Ovary (tissue), 9 donors: ENCODE results near the gene CSRP3. TPM values are rescaled to one million over a fixed set of nuclear protein-coding genes. Genes with fewer than 3 reads are reported as not detected.

ENCODE experiments used
- DNase-seq, 5 donors: peaks; one replicate each; pipeline ENCODE4 v3.0.0-alpha.2; 2019 to 2020
- H3K27ac ChIP-seq, 2 donors: fragments of 200-600 bp; one replicate each; pipeline versions ENCODE4 v1.5.1 to v1.8.0; 2019 to 2022
- H3K27me3 ChIP-seq: fragments of 200-600 bp; one replicate; pipeline ENCODE4 v1.8.0; 2022
- H3K36me3 ChIP-seq: fragments of 200-600 bp; sonication (generic); one replicate; pipeline ENCODE4 v1.5.1; 2019
- H3K4me1 ChIP-seq: one replicate; pipeline ENCODE4 v1.8.1; 2013; ENCODE audit warnings: mild to moderate bottlenecking, moderate library complexity; ENCODE audit not compliant: insufficient read depth
- H3K4me3 ChIP-seq: fragments of 200-600 bp; sonication (generic); one replicate; pipeline ENCODE4 v1.5.1; 2017
- H3K9me3 ChIP-seq, 2 donors: fragments of 200-600 bp in 1 of 2; sonication (generic) in 1 of 2; one replicate each; pipeline versions ENCODE4 v1.5.1 to v1.8.1; 2013 to 2019; ENCODE audit warnings: mild to moderate bottlenecking in 1 of 2, moderate library complexity in 1 of 2
- EP300 ChIP-seq: sonication (generic); formaldehyde crosslinking; IDR thresholded peaks from one replicate; pipeline ENCODE4 v1.6.1; 2017; ENCODE audit warnings: antibody characterized with exemption
- POLR2A ChIP-seq: fragments of 450-650 bp; IDR thresholded peaks from one replicate; pipeline ENCODE4 v1.6.1; 2017; ENCODE audit warnings: antibody characterized with exemption, mild to moderate bottlenecking, moderate library complexity
- WGBS, 3 donors: extraction: QIAGEN DNeasy Blood & Tissue Kit in 1 of 3; methylation state at CpG; one replicate each; pipeline versions ENCODE4 v1.1.5 to v1.1.7; 2013 to 2017; 5-methylcytosine and 5-hydroxymethylcytosine counted together
- intact Hi-C, 4 donors: fragments of 100-400 bp; cut with DNase I; formaldehyde crosslinking; loops; one replicate each; pipeline versions ENCODE4 v1.11.0 to v1.15.1; 2022 to 2023
- polyA plus RNA-seq, 2 donors: library from polyadenylated mRNA; stranded (reverse); fragments of 200-250 nt in 1 of 2; fragments of 350-450 nt in 1 of 2; fragmentation: Illumina TruSeq in 1 of 2; extraction: RNeasy Lipid Tissue Mini Kit (QIAGEN cat#74804) in 1 of 2; gene quantifications; one replicate each; pipeline ENCODE4 v1.2.3, GENCODE V29; 2013 to 2014
- total RNA-seq, 7 donors: library from RNA; depleted of rRNA in 2 of 7; stranded (reverse); fragments of >200 nt in 2 of 7; fragmentation: NEBNext Ultra II Directional in 3 of 7; extraction: Animal tissue kit (Norgen Biotek cat#: 25700) in 3 of 7; gene quantifications; one replicate each; pipeline versions ENCODE4 v1.1.0 to v1.2.4, GENCODE V29; 2016 to 2023
- TF ChIP-seq, protein P1 (sequence below), 3 donors: fragments of 450-650 bp in 2 of 3; fragments of 200-600 bp in 1 of 3; IDR thresholded peaks; one replicate each; pipeline versions ENCODE4 v1.5.1 to v1.8.0; 2016 to 2022; ENCODE audit warnings: antibody characterized with exemption in 3 of 3, mild to moderate bottlenecking in 1 of 3
- donor health status: DM: no; HTN: no; CAD: no; lungs with moderate emphysema.
- donor health status: DM: no; HTN: no; CAD: no.
- donor health status: Bipolar disorder and iron deficiency.
- donor health status: DM: yes; HTN: yes; CAD: no.
- donor health status: DM: no; HTN: no; CAD: no.
- donor health status: DM: yes; HTN: yes; CAD: no.

Gene CSRP3
- total and polyA plus RNA-seq, 9 donors, result 0.07 to 1.0 (median 0.52) TPM; not detected in 5

DNA sequence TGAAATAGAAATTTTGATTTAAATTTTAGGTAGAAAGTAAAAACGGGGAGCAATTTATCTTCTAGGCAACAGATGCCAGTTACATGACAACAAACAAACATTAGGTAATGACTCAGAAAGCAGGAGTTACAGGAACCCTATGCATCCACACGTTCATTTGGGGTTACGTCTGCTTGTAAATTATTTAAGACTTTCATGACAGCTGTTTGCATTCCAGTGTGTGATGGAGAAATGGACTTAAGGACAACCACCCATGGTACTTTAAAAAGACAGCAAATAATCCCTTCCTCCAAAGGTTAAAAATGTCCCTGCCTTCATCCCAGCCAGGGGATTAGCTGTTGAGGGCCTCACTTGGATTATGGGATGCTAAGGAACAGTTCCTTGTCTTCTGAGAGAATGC lies 27.2 kb upstream of the CSRP3 start:
- intact Hi-C loops, result no loop called here
- no peak overlapping the region for H3K4me3 ChIP-seq
- TF ChIP-seq POLR2A, result no peak
- H3K36me3 ChIP-seq, result no peaks in the 10 kb centered on the region
- WGBS, 3 donors, result 73 to 74% (median 74%) methylated on average over 3 of the region's 3 CpGs
- no peak for DNase-seq
- H3K27me3 ChIP-seq, result no peaks in the 10 kb centered on the region
- H3K4me1 ChIP-seq, result no peaks in the 10 kb centered on the region
- no peaks in the 10 kb centered on the region for H3K9me3 ChIP-seq
- no peak overlapping the region for H3K27ac ChIP-seq

DNA sequence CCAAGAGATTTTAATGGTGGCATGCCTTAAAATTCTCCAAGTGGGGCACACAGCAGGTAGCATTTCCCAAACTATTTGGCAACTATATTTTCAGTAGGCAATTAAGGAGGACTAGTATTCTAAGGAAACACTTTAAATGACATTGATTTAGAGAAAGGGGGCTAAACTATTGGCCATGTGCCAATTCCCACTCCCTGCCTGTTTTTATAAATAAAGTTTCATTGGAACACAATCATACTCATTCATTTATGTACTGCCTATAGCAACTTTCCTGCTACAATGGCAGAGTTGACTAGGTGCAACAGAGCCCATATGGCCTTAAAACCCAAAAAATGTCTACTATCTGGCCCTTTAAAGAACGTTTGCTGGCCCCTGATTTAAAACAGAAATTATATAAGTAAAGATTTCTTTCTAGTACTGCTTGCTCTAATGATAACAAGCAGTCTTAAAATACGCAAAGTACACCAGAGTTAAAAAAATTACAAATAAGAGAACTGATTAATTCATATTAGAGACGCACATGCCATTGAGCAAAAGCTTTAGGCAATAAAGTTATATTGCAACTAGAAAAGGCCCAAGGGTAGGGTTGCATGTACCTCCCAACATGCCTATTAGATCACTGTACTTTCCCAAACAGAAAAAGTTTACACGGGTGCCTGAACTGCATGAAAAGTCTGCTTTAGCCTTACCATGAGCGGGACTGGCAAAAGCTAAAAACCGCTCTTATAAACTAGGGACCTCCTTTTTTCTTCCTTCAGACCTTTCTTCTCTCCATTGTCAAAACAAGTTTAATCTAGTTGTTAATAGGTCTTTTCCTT lies 24.8 kb upstream of the CSRP3 start:
- TF ChIP-seq, protein P1, sequence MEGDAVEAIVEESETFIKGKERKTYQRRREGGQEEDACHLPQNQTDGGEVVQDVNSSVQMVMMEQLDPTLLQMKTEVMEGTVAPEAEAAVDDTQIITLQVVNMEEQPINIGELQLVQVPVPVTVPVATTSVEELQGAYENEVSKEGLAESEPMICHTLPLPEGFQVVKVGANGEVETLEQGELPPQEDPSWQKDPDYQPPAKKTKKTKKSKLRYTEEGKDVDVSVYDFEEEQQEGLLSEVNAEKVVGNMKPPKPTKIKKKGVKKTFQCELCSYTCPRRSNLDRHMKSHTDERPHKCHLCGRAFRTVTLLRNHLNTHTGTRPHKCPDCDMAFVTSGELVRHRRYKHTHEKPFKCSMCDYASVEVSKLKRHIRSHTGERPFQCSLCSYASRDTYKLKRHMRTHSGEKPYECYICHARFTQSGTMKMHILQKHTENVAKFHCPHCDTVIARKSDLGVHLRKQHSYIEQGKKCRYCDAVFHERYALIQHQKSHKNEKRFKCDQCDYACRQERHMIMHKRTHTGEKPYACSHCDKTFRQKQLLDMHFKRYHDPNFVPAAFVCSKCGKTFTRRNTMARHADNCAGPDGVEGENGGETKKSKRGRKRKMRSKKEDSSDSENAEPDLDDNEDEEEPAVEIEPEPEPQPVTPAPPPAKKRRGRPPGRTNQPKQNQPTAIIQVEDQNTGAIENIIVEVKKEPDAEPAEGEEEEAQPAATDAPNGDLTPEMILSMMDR (IDR thresholded peaks at IDR 0.05), result no peak
- TF ChIP-seq EP300 (no peak), POLR2A (no peak)
- Histone ChIP-seq H3K4me3 (no peak overlapping the region), H3K36me3 (no peaks in the 10 kb centered on the region), H3K27me3 (no peaks in the 10 kb centered on the region), H3K4me1 (no peaks in the 10 kb centered on the region), H3K9me3 (no peaks in the 10 kb centered on the region), H3K27ac (no peak overlapping the region)
- intact Hi-C loops, result no loop called here
- WGBS, 3 donors, result 85 to 91% (median 89%) methylated on average over 6 of the region's 6 CpGs
- no peak for DNase-seq

DNA sequence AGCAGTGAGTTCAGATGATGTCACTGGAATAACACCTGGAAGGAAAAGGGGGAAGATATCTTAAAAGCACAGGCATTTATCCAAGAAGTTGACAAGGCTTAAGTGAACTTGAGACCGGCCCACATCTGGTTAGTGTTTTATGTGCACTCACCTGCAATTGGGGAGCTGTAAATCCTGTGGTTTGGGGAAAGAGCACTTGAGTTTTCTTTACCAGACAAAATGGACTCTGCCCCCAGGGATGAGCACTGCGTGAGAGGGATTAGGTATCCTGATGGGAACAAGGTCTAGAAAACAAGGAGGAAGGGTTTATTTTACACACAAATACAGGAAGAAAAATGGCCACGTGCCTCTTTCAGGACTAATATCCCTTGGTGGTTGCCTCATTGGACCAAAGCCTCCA lies 23.8 kb upstream of the CSRP3 start:
- Histone ChIP-seq H3K36me3 (no peaks in the 10 kb centered on the region), H3K9me3 (no peaks in the 10 kb centered on the region), H3K4me3 (no peak overlapping the region), H3K27ac (no peak overlapping the region), H3K4me1 (no peaks in the 10 kb centered on the region), H3K27me3 (no peaks in the 10 kb centered on the region)
- intact Hi-C loops, result no loop called here
- TF ChIP-seq, protein P1 (IDR thresholded peaks at IDR 0.05), result no peak
- no peak for TF ChIP-seq EP300
- no peak for TF ChIP-seq POLR2A
- WGBS, 3 donors, result 93 to 98% (median 97%) methylated on average over 3 of the region's 3 CpGs
- no peak for DNase-seq

DNA sequence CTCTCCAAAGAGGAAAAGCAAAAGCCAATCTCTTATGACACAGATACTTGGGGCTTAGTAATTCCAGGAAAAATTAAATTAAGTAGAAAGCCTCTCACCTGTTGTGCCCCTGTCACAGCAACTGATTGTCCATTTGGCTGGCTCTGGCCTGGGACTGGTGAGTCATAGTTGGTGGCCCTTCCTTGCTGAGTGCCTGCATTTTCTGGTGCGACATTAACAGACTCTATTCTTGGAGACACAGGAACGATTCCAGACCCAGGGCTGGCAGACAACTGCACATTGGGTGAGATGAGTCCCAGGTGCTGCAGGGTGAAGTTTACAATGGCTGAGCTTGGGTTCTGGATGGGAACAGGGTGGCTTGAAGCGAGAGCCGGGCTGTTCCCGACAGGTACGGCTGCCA lies 23.3 kb upstream of the CSRP3 start:
- no peak for DNase-seq
- 93 to 96% (median 94%) methylated on average over 6 of the region's 6 CpGs for WGBS, 3 donors
- H3K4me3 ChIP-seq, result no peak overlapping the region
- H3K27me3 ChIP-seq, result no peaks in the 10 kb centered on the region
- H3K4me1 ChIP-seq, result no peaks in the 10 kb centered on the region
- H3K27ac ChIP-seq, result no peak overlapping the region
- no peaks in the 10 kb centered on the region for H3K9me3 ChIP-seq
- intact Hi-C loops, result no loop called here
- no peak for TF ChIP-seq EP300
- TF ChIP-seq, protein P1 (IDR thresholded peaks at IDR 0.05), result no peak
- no peak for TF ChIP-seq POLR2A
- no peaks in the 10 kb centered on the region for H3K36me3 ChIP-seq

DNA sequence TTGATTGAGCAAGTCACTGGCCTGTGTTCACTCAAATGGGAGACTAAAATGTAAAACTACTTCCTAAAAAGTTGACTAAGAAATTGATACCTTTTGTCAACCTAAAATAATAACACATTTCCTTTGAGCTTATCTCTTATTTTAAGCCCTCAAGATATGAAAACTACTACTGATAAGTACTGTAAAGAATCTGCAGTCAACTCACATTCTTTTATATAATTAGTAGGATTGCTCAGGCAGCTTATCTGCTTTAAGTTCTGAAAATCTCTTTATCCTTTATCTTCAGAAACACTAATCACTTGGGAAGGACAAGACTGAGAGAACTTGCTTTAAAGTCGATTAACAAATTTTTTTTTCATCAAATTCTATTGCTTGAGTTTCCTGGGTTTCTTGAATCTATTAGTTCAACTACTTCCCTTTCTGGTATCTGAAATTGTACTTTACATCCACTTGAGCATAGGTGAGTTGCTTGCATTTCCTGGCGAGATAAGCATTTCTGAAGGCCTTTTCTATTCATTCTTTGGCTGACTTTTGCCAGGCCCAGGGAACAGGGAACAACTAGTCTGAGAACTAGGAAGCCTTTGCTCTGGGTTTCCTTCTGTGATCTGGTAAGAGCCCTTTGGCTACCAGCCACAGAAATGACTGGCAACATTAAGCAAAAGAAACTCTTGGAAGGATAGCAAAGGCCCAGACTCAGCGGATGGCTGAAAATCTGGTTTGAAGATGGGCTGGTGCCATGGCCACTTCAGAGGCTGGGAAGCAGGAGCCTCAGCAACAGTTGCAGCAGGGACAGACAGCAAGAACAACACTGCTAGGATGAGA lies 19.3 kb upstream of the CSRP3 start:
- H3K4me1 ChIP-seq, result no peaks in the 10 kb centered on the region
- no peaks in the 10 kb centered on the region for H3K9me3 ChIP-seq
- intact Hi-C loops, result no loop called here
- no peak for TF ChIP-seq EP300
- no peak for TF ChIP-seq POLR2A
- TF ChIP-seq, protein P1 (IDR thresholded peaks at IDR 0.05), result no peak
- H3K27me3 ChIP-seq, result no peaks in the 10 kb centered on the region
- DNase-seq, result no peak
- no peaks in the 10 kb centered on the region for H3K36me3 ChIP-seq
- H3K4me3 ChIP-seq, result no peak overlapping the region
- no peak overlapping the region for H3K27ac ChIP-seq
- 24 to 42% (median 42%) methylated on average over 3 of the region's 3 CpGs for WGBS, 3 donors
